UCSD-AML1 (cell line): ENCODE measurements around the gene PAPSS1.

Source experiments
- DNase-seq: peaks from one replicate; lab custom pipeline; 2025; ENCODE audit not compliant: unreplicated experiment; lab: John Stamatoyannopoulos, UW

The PAPSS1 gene

GRCh38 chr4:107570952-107571351 lies 149.1 kb downstream of the PAPSS1 start:
- no peak for DNase-seq

- no peak for DNase-seq
Observed at GRCh38 chr4:107564326-107564725, 155.7 kb downstream of the PAPSS1 start.
